GM19467 (cell line): ENCODE data around the gene ASTN2.

Experiments used
- ATAC-seq: cut with Tn5 transposase; IDR thresholded peaks from one replicate; pipeline ENCODE4 v1.9.1; 2021; ENCODE audit warnings: mild to moderate bottlenecking, moderate library complexity; ENCODE audit not compliant: unreplicated experiment

The ASTN2 gene

GRCh38 chr9:117123729-117124128 lies 291.1 kb downstream of the ASTN2 start:
- no peak for ATAC-seq

- ATAC-seq: no peak
Measured at GRCh38 chr9:117122953-117123352, 291.9 kb downstream of the ASTN2 start.

GRCh38 chr9:117122102-117122501 lies 292.8 kb downstream of the ASTN2 start:
- no peak for ATAC-seq

- ATAC-seq: no peak
Measured at GRCh38 chr9:117121316-117121715, 293.5 kb downstream of the ASTN2 start.

GRCh38 chr9:117120061-117120460 lies 294.8 kb downstream of the ASTN2 start:
- ATAC-seq: no peak

- ATAC-seq: no peak
Measured at GRCh38 chr9:117116084-117116483, 298.8 kb downstream of the ASTN2 start.

GRCh38 chr9:117114768-117115167 lies 300.1 kb downstream of the ASTN2 start:
- no peak for ATAC-seq

GRCh38 chr9:117104716-117105495 lies 310.0 kb downstream of the ASTN2 start:
- no peak for ATAC-seq

GRCh38 chr9:117104206-117104605 lies 310.7 kb downstream of the ASTN2 start:
- ATAC-seq: no peak

- ATAC-seq: no peak
Measured at GRCh38 chr9:117103438-117104110, 311.3 kb downstream of the ASTN2 start.

GRCh38 chr9:117101008-117101407 lies 313.8 kb downstream of the ASTN2 start:
- no peak for ATAC-seq

GRCh38 chr9:117098331-117098730 lies 316.5 kb downstream of the ASTN2 start:
- ATAC-seq: no peak

- ATAC-seq: no peak
Measured at GRCh38 chr9:117097761-117098160, 317.1 kb downstream of the ASTN2 start.

GRCh38 chr9:117096138-117096537 lies 318.7 kb downstream of the ASTN2 start:
- no peak for ATAC-seq

- no peak for ATAC-seq
Measured at GRCh38 chr9:117095081-117095480, 319.8 kb downstream of the ASTN2 start.

GRCh38 chr9:117093891-117094844 lies 320.7 kb downstream of the ASTN2 start:
- no peak for ATAC-seq

- ATAC-seq: no peak
Measured at GRCh38 chr9:117092582-117092981, 322.3 kb downstream of the ASTN2 start.

GRCh38 chr9:117091529-117091928 lies 323.3 kb downstream of the ASTN2 start:
- ATAC-seq: no peak

- ATAC-seq: no peak
Measured at GRCh38 chr9:117088786-117089185, 326.1 kb downstream of the ASTN2 start.

GRCh38 chr9:117088140-117088539 lies 326.7 kb downstream of the ASTN2 start:
- no peak for ATAC-seq

GRCh38 chr9:117084221-117084620 lies 330.6 kb downstream of the ASTN2 start:
- no peak for ATAC-seq
